ENCODE data around the gene GXYLT2.

DNA sequence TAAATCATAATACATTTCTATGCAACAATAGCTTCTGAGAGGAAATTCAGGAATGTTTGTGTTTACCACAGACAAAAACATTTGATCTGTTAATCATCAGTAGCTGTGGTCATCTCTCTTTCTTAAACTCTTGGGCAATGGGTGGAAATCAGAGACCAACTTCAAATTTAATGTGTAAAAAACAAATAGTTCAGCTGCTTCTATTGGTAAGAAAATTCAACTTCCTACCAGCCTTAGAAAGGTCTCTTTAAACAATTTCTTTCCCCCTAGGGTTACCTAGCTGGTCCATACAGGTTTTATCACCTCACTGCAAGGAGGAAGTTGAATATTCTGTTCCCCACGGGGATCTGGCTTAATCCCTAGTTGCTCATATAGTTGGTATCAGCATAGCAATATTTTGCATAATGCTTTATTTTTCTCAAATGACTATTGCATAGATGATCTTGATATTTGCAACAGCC is 88.5 kb downstream of the GXYLT2 start:
- TF ChIP-seq, protein P1, sequence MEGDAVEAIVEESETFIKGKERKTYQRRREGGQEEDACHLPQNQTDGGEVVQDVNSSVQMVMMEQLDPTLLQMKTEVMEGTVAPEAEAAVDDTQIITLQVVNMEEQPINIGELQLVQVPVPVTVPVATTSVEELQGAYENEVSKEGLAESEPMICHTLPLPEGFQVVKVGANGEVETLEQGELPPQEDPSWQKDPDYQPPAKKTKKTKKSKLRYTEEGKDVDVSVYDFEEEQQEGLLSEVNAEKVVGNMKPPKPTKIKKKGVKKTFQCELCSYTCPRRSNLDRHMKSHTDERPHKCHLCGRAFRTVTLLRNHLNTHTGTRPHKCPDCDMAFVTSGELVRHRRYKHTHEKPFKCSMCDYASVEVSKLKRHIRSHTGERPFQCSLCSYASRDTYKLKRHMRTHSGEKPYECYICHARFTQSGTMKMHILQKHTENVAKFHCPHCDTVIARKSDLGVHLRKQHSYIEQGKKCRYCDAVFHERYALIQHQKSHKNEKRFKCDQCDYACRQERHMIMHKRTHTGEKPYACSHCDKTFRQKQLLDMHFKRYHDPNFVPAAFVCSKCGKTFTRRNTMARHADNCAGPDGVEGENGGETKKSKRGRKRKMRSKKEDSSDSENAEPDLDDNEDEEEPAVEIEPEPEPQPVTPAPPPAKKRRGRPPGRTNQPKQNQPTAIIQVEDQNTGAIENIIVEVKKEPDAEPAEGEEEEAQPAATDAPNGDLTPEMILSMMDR (IDR thresholded peaks at IDR 0.05): no peak
- no peak for TF ChIP-seq POLR2A (IDR thresholded peaks at IDR 0.05)
- no peak for TF ChIP-seq POLR2AphosphoS5 (IDR thresholded peaks at IDR 0.05)
- no peak for TF ChIP-seq EP300 (IDR thresholded peaks at IDR 0.05)
